Kidney (tissue), 14 donors: ENCODE data around the gene OBSCN. TPM values are rescaled to one million over a fixed set of nuclear protein-coding genes. Genes with fewer than 3 reads are reported as not detected.

ENCODE experiments used
- DNase-seq, 5 donors: peaks; one replicate each; pipeline ENCODE4 v3.0.0-alpha.2; 2013 to 2020
- FAIRE-seq: peaks from 2 replicates; lab custom pipeline; 2012; peaks lifted over from hg19 to GRCh38; lab: Jason Lieb, UNC
- H3K27ac ChIP-seq, 2 donors: one replicate each; pipeline ENCODE4 v1.7.0; 2013; ENCODE audit warnings: low read depth in 2 of 2, low read length in 2 of 2, inconsistent platforms in 1 of 2
- H3K27me3 ChIP-seq: one replicate; pipeline ENCODE4 v1.7.1; 2013; ENCODE audit warnings: low read length, inconsistent platforms; ENCODE audit not compliant: control insufficient read depth, insufficient read depth
- H3K36me3 ChIP-seq, 3 donors: one replicate each; pipeline versions ENCODE4 v1.7.0 to v1.7.1; 2013; ENCODE audit warnings: low read length in 3 of 3, control low read depth in 1 of 3, inconsistent platforms in 1 of 3; ENCODE audit not compliant: insufficient read depth in 3 of 3, control insufficient read depth in 2 of 3
- H3K4me1 ChIP-seq, 3 donors: one replicate each; pipeline versions ENCODE4 v1.7.0 to v1.7.1; 2013; ENCODE audit warnings: low read length in 3 of 3, inconsistent platforms in 1 of 3, low read depth in 1 of 3; ENCODE audit not compliant: control insufficient read depth in 2 of 3, insufficient read depth in 2 of 3
- H3K4me3 ChIP-seq, 3 donors: one replicate each; pipeline versions ENCODE4 v1.7.0 to v1.8.1; 2013; ENCODE audit warnings: low read length in 3 of 3, control low read depth in 1 of 3, inconsistent platforms in 1 of 3
- H3K9ac ChIP-seq, 3 donors: one replicate each; pipeline versions ENCODE4 v1.7.0 to v1.7.1; 2013; ENCODE audit warnings: low read length in 3 of 3, control low read depth in 1 of 3, inconsistent platforms in 1 of 3
- H3K9me3 ChIP-seq, 3 donors: one replicate each; pipeline versions ENCODE4 v1.7.0 to v1.7.1; 2013; ENCODE audit warnings: low read length in 3 of 3, control low read depth in 1 of 3, inconsistent platforms in 1 of 3; ENCODE audit not compliant: control insufficient read depth in 2 of 3, insufficient read depth in 1 of 3
- CTCF ChIP-seq: IDR thresholded peaks from 3 replicates; pipeline ENCODE4 v1.5.1; 2012; ENCODE audit warnings: mild to moderate bottlenecking, moderate library complexity, borderline replicate concordance; ENCODE audit not compliant: insufficient read depth; ENCODE audit errors: extremely low read depth
- intact Hi-C: fragments of 100-400 bp; cut with DNase I; formaldehyde crosslinking; loops from one replicate; pipeline ENCODE4 v1.11.1; 2022
- polyA plus RNA-seq: library from polyadenylated mRNA; stranded (reverse); fragments of 350-450 nt; fragmentation: Illumina TruSeq; extraction: RNeasy Lipid Tissue Mini Kit (QIAGEN cat#74804); gene quantifications from one replicate; pipeline ENCODE4 v1.2.3, GENCODE V29; 2014; ENCODE audit warnings: low read depth, low replicate concordance; ENCODE audit not compliant: insufficient read depth
- total RNA-seq: library from RNA; stranded (reverse); fragmentation: NEBNext Ultra II Directional; extraction: Animal tissue kit (Norgen Biotek cat#: 25700); gene quantifications from one replicate; pipeline ENCODE4 v1.2.1, GENCODE V29; 2021
- donor health status: control.
- donor health status: control.
- donor health status: control.
- donor health status: control.
- donor health status: control.
- donor health status: DM: yes; HTN: yes; CAD: no.
- donor health status: Normal renal cell carcinoma (clear cell type).

Gene OBSCN
- total and polyA plus RNA-seq, 2 donors from 2014 or later: 14.5 to 30.0 TPM

- intact Hi-C loops: no loop called here
- H3K4me1 ChIP-seq: no peaks in the 10 kb centered on the region
- no peak overlapping the region for H3K9ac ChIP-seq
- H3K4me3 ChIP-seq: no peak overlapping the region
- no peaks in the 10 kb centered on the region for H3K27me3 ChIP-seq
- H3K9me3 ChIP-seq: no peaks in the 10 kb centered on the region
- TF ChIP-seq CTCF: no peak
- no peak overlapping the region for H3K27ac ChIP-seq
- H3K36me3 ChIP-seq: no peaks in the 10 kb centered on the region
- FAIRE-seq (no peak), DNase-seq (no peak)
Measured at GRCh38 chr1:228354390-228355320, 146.8 kb downstream of the OBSCN start.

GRCh38 chr1:228356897-228357680, 149.2 kb downstream of the OBSCN start:
- FAIRE-seq: no peak
- no peaks in the 10 kb centered on the region for H3K4me1 ChIP-seq

GRCh38 chr1:228358039-228358763, 150.4 kb downstream of the OBSCN start:
- DNase-seq (no peak), FAIRE-seq (no peak)
- H3K4me3 ChIP-seq: no peak overlapping the region
- H3K9ac ChIP-seq: no peak overlapping the region
- no peaks in the 10 kb centered on the region for H3K36me3 ChIP-seq
- H3K9me3 ChIP-seq: no peaks in the 10 kb centered on the region
- no peaks in the 10 kb centered on the region for H3K27me3 ChIP-seq
- no peaks in the 10 kb centered on the region for H3K4me1 ChIP-seq
- no peak overlapping the region for H3K27ac ChIP-seq
- intact Hi-C loops: no loop called here
- no peak for TF ChIP-seq CTCF

More at GRCh38 chr1:228356897-228357680, 149.2 kb downstream of the OBSCN start:
- no peaks in the 10 kb centered on the region for H3K9me3 ChIP-seq
- DNase-seq: no peak
- H3K4me3 ChIP-seq: no peak overlapping the region
- H3K9ac ChIP-seq: no peak overlapping the region
- no peak overlapping the region for H3K27ac ChIP-seq
- TF ChIP-seq CTCF: no peak
- H3K27me3 ChIP-seq: no peaks in the 10 kb centered on the region
- H3K36me3 ChIP-seq: no peaks in the 10 kb centered on the region
- intact Hi-C loops: no loop called here
